ENCODE measurements around the gene DOHH. TPM values are rescaled to one million over a fixed set of nuclear protein-coding genes. Genes with fewer than 3 reads are reported as not detected.

Gene DOHH
- total and polyA plus RNA-seq, 9 of the 15 experiments (the other 6 are each of a cell fraction or from before 2014, with no cell fraction given): 0.14 to 47.2 (median 5.1) TPM

DNA sequence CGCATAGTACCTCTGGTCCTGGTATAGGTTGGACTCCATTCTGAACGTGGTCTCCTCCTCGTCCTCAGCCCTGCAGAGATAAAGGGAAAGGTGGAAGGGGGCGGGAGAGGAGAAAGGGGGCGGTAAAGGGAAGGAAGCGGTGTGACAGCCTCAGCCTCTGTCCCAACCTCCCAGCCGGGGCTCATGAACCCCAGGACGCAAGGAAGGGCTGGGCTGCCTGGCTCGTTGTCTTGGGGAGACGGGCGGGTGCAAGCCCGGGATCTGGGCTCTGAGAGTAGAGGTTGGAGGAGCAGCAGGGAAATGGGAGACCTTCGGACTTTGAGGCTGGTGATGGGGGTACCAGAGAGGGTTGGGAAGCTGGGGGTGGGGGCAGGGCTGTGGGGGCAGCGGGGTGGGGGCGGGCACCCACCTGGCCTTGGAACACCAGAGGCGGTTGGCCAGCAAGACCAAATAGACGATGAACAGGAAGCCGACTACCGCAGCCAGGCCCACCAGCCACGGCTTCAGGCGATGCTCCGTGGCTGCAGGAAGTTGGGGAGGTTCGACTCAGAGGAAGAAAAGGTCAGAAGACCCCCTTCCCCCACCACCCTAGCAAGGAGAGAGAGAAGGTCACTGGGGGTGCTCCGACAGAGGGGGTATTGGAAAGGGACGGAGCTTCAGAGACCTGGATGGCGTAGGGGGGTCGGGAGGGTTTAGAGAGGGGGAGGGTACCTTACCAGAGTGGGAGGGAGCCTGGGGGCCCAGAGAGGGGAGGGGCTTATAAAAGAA is 21.9 kb downstream of the DOHH start:
- H3K27me3 ChIP-seq (ENCODE audit: control insufficient read depth in 2 of 2, insufficient read depth in 2 of 2, low read length in 2 of 2): peaks cover 21% of the 10 kb centered on the region in 2 experiments; a peak in 3 of 5 replicates
- ChIA-PET POLR2A (interaction anchor here (0.5 to 1.9 kb wide), 11 partner anchors 9 to 194 kb away, joined by 3 to 8 read pairs (median 4); partner anchors contain the start of gene DOHH), CTCF (ENCODE audit: low intra/inter-chr PET ratio) (no interaction called here)
- no peaks in the 10 kb centered on the region for H3K9me1 ChIP-seq (ENCODE audit: control insufficient read depth, insufficient read depth, low read length)
- peak in 3 of 4 experiments; percentile 25 to 56 (median 37) for DNase-seq (ENCODE audit: extremely low read depth in 1 of 4, low spot score in 3 of 4)
- intact Hi-C loops (cut with micrococcal nuclease): no loop called here
- no peaks in the 10 kb centered on the region for H3K36me3 ChIP-seq (ENCODE audit: control insufficient read depth, insufficient read depth, low read length)
- WGBS (ENCODE audit: insufficient coverage, low coverage, missing lambda C conversion rate): 7% methylated on average over 22 of the region's 27 CpGs
- H3K4me2 ChIP-seq (ENCODE audit: insufficient read depth, low read length): peak overlapping the region; percentile 80
- peaks cover 11 to 45% of the 10 kb centered on the region in 2 experiments for H3K4me1 ChIP-seq (replicated peaks in 1 of 2; ENCODE audit: control insufficient read depth in 2 of 2, insufficient read depth in 2 of 2, low read length in 2 of 2)
- H3K4me3 ChIP-seq: peak overlapping the region; percentile 43
- no peak for TF ChIP-seq MIER1 (IDR thresholded peaks at IDR 0.05; ENCODE audit: low read depth)
- no peak for TF ChIP-seq PHF20 (IDR thresholded peaks at IDR 0.05; ENCODE audit: partially characterized antibody)
- TF ChIP-seq NFXL1 (CRISPR knock-in tag; IDR thresholded peaks at IDR 0.05): no peak
- no peak for TF ChIP-seq USF1 (CRISPR knock-in tag; IDR thresholded peaks at IDR 0.05)
- no peak for TF ChIP-seq KDM1A (IDR thresholded peaks at IDR 0.05)
- TF ChIP-seq EGR1 (conservative IDR thresholded peaks at IDR 0.05): peak; percentile 36; the same call in 1 of the 2 replicates
- no peaks in the 10 kb centered on the region for H3K79me2 ChIP-seq (ENCODE audit: control insufficient read depth, insufficient read depth, low read length)
- no peak for ATAC-seq
- FAIRE-seq: no peak
- 0 out of 3 replicates have a peak overlapping the region, but pooled peaks have one; percentile 17 for H3K27ac ChIP-seq (ENCODE audit: extremely low read depth, low read depth, low read length)
- H4K20me1 ChIP-seq (replicated peaks; ENCODE audit: control insufficient read depth, insufficient read depth, low read length): peaks cover 8% of the 10 kb centered on the region; the same call in 1 of the 2 replicates
- no TSS peak for BruUV-seq (replicated peaks)
- H3K9ac ChIP-seq (ENCODE audit: insufficient read depth in 1 of 2, low read depth in 2 of 2, low read length in 2 of 2): peak overlapping the region; percentile 43 to 51; a peak in 2 of 4 replicates
- H3K9me3 ChIP-seq (replicated peaks; ENCODE audit: control insufficient read depth, insufficient read depth, low read depth, low read length): no peaks in the 10 kb centered on the region
- peak overlapping the region; percentile 74 for H2AFZ ChIP-seq (ENCODE audit: low read depth, low read length)
- in situ Hi-C loops (cut with MboI): no loop called here
